ENCODE results near the gene MAGI2.

DNA sequence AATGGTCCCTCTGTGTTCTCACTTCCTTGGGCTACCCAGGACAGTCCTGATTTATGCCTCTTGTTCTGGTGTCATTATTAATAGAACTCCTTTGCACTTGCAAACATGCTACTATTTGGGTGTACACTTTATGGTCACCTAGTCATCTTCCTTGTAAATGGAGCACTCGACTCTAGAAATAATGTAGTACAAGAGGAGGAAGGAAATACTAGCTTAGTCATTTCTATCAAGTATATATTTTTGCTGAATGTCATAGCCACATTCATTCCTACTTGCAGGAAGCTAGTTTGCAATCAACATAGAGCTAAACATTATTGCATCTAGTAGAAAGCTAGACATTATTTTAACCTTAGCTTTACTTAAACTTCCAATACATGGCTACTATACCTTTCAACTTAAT, 335.3 kb downstream of the MAGI2 start:
- TF ChIP-seq, protein P1, sequence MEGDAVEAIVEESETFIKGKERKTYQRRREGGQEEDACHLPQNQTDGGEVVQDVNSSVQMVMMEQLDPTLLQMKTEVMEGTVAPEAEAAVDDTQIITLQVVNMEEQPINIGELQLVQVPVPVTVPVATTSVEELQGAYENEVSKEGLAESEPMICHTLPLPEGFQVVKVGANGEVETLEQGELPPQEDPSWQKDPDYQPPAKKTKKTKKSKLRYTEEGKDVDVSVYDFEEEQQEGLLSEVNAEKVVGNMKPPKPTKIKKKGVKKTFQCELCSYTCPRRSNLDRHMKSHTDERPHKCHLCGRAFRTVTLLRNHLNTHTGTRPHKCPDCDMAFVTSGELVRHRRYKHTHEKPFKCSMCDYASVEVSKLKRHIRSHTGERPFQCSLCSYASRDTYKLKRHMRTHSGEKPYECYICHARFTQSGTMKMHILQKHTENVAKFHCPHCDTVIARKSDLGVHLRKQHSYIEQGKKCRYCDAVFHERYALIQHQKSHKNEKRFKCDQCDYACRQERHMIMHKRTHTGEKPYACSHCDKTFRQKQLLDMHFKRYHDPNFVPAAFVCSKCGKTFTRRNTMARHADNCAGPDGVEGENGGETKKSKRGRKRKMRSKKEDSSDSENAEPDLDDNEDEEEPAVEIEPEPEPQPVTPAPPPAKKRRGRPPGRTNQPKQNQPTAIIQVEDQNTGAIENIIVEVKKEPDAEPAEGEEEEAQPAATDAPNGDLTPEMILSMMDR (conservative IDR thresholded peaks at IDR 0.05; ENCODE audit: low read depth, low read length): no peak
- TF ChIP-seq EZH2 (IDR thresholded peaks at IDR 0.05; ENCODE audit: borderline replicate concordance, low read depth, low read length, poor library complexity, severe bottlenecking): no peak

Data from A673 (cell line).